HFFc6 (cell line): ENCODE data around the gene AGBL5. TPM values are rescaled to one million over a fixed set of nuclear protein-coding genes. Genes with fewer than 3 reads are reported as not detected.

ENCODE experiments used
- DNase-seq: peaks from one replicate; pipeline ENCODE4 v3.0.0-alpha.2; 2018
- H3K27ac Mint-ChIP-seq: 2 replicates; pipeline ENCODE4 v1.8.0; 2020; ENCODE audit warnings: mild to moderate bottlenecking, mixed read lengths
- H3K27me3 Mint-ChIP-seq: 2 replicates; pipeline ENCODE4 v1.8.0; 2021; ENCODE audit warnings: mild to moderate bottlenecking, moderate library complexity, mixed read lengths; ENCODE audit not compliant: insufficient read depth
- H3K36me3 Mint-ChIP-seq: 2 replicates; pipeline ENCODE4 v1.8.0; 2021; ENCODE audit warnings: low read depth, mixed read lengths
- H3K4me1 Mint-ChIP-seq: 2 replicates; pipeline ENCODE4 v1.8.0; 2020; ENCODE audit warnings: low read depth, mixed read lengths
- H3K4me3 Mint-ChIP-seq: 2 replicates; pipeline ENCODE4 v1.8.0; 2020; ENCODE audit warnings: mild to moderate bottlenecking, moderate library complexity, mixed read lengths
- H3K9me3 Mint-ChIP-seq: 2 replicates; pipeline ENCODE4 v1.8.0; 2020; ENCODE audit warnings: mild to moderate bottlenecking, mixed read lengths
- CTCF ChIP-seq: fragments of 200-600 bp; sonication (generic); IDR thresholded peaks from 2 replicates; pipeline ENCODE4 v1.5.0; 2021; ENCODE audit warnings: antibody characterized with exemption, mild to moderate bottlenecking
- total RNA-seq, 6 experiments: library from RNA; stranded (reverse); fragmentation: NEBNext Ultra II Directional; extraction: Animal tissue kit (Norgen Biotek cat#: 25700); gene quantifications; 2 replicates in 1 of 6; 3 replicates in 5 of 6; pipeline ENCODE4 v1.2.3, GENCODE V29; 2021

The AGBL5 gene
- total RNA-seq, 6 experiments from 2014 or later, result 23.5 to 31.4 (median 28.6) TPM

GRCh38 chr2:27088634-27089033, 37.2 kb downstream of the AGBL5 start:
- Mint-ChIP-seq H3K36me3 (no peaks in the 10 kb centered on the region), H3K27ac (no peak overlapping the region), H3K9me3 (no peaks in the 10 kb centered on the region), H3K4me1 (peaks cover 23% of the 10 kb centered on the region), H3K27me3 (peaks cover 5% of the 10 kb centered on the region), H3K4me3 (no peak overlapping the region)
- DNase-seq, result no peak
- no peak for TF ChIP-seq CTCF

- no peak for DNase-seq
- Mint-ChIP-seq H3K9me3 (no peaks in the 10 kb centered on the region), H3K36me3 (no peaks in the 10 kb centered on the region), H3K4me1 (peaks cover 23% of the 10 kb centered on the region), H3K4me3 (no peak overlapping the region), H3K27me3 (peaks cover 5% of the 10 kb centered on the region), H3K27ac (no peak overlapping the region)
- TF ChIP-seq CTCF, result no peak
Observed at GRCh38 chr2:27089111-27089954, 37.9 kb downstream of the AGBL5 start.

DNA sequence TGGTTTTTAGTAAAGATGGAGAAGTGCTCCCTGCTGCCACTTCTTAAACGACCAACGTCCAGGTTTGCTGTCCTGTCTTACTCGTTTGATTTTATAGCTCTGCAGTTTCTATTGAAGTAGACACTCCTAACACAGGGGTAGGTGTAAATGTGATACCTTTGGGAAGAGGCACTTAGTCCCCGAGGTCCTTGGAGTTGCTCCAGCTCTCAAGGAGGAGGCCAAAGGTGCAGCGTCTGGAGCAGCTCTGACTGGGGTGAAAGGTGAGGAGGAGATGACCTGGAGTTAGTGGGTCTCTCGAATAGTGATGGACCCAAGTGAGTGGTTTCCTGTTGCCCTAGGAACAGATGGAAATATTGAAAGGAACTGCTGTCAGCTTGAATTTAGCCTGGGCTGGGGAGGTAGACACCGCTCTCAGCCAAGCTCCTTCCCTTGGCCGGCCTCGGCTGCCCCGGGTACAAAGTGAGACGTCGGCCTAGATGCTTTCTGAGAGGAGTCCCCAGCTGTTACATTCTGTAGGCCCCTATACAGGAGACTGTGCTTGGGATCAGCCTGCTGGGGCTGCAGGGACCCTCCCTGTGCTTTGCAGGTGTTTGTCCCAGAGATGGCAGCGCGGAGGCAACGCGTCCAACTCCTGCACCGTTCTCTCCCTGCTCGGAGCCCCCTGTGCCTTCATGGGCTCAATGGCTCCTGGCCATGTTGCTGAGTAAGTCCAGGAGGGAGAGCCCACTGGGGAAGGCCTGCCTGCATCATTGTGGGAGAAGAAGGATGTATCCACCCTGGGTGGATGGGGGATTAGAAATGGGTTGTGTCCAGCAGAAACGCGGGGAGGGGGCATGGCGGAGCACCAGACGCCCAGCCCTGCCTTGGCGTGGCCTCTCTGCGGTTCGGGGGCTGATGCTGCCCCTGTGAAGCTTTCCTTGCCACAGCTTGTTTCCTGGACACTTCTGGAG, 40.6 kb downstream of the AGBL5 start:
- Mint-ChIP-seq H3K36me3 (no peaks in the 10 kb centered on the region), H3K27me3 (peaks cover 5% of the 10 kb centered on the region), H3K9me3 (no peaks in the 10 kb centered on the region), H3K27ac (no peak overlapping the region), H3K4me3 (no peak overlapping the region), H3K4me1 (peaks cover 25% of the 10 kb centered on the region)
- no peak for DNase-seq
- no peak for TF ChIP-seq CTCF

- peaks cover 2% of the 10 kb centered on the region; the same call in 1 of the 2 replicates for H3K27me3 Mint-ChIP-seq
- peak; percentile 28 for DNase-seq
- peaks cover 21% of the 10 kb centered on the region for H3K4me1 Mint-ChIP-seq
- H3K27ac Mint-ChIP-seq, result no peak overlapping the region
- H3K9me3 Mint-ChIP-seq, result no peaks in the 10 kb centered on the region
- H3K4me3 Mint-ChIP-seq, result no peak overlapping the region
- TF ChIP-seq CTCF, result no peak
- H3K36me3 Mint-ChIP-seq, result no peaks in the 10 kb centered on the region
Observed at GRCh38 chr2:27092696-27093429, 41.4 kb downstream of the AGBL5 start.
